GM19395 (cell line): Measurements from ENCODE around the gene MINAR1.

Experiments
- ATAC-seq: cut with Tn5 transposase; IDR thresholded peaks from one replicate; pipeline ENCODE4 v1.9.1; 2021; ENCODE audit warnings: mild to moderate bottlenecking, moderate library complexity; ENCODE audit not compliant: unreplicated experiment

The MINAR1 gene

GRCh38 chr15:79430901-79431635 is 1.1 kb upstream of the MINAR1 start:
- ATAC-seq = no peak

- ATAC-seq = no peak
These were observed 474 bp downstream of the MINAR1 start for GRCh38 chr15:79432345-79433275.

GRCh38 chr15:79433276-79433990 is 1.3 kb downstream of the MINAR1 start:
- ATAC-seq = no peak

GRCh38 chr15:79434361-79434760 is 2.2 kb downstream of the MINAR1 start:
- ATAC-seq = no peak

- ATAC-seq = no peak
These were observed 4.1 kb downstream of the MINAR1 start for GRCh38 chr15:79436037-79436780.

- ATAC-seq = no peak
These were observed 5.3 kb downstream of the MINAR1 start for GRCh38 chr15:79437275-79438000.

- no peak for ATAC-seq
These were observed 7.1 kb downstream of the MINAR1 start for GRCh38 chr15:79439236-79439635.

- no peak for ATAC-seq
These were observed 8.3 kb downstream of the MINAR1 start for GRCh38 chr15:79440355-79440908.

GRCh38 chr15:79442911-79443310 is 10.8 kb downstream of the MINAR1 start:
- ATAC-seq = no peak

- no peak for ATAC-seq
These were observed 14.9 kb downstream of the MINAR1 start for GRCh38 chr15:79447060-79447459.

- ATAC-seq = no peak
These were observed 18.5 kb downstream of the MINAR1 start for GRCh38 chr15:79450648-79451047.

GRCh38 chr15:79451361-79451999 is 19.3 kb downstream of the MINAR1 start:
- ATAC-seq = no peak

GRCh38 chr15:79452244-79453051 is 20.3 kb downstream of the MINAR1 start:
- ATAC-seq = no peak

GRCh38 chr15:79453446-79453845 is 21.3 kb downstream of the MINAR1 start:
- no peak for ATAC-seq

- ATAC-seq = no peak
These were observed 21.9 kb downstream of the MINAR1 start for GRCh38 chr15:79454063-79454462.

GRCh38 chr15:79455361-79455760 is 23.2 kb downstream of the MINAR1 start:
- ATAC-seq = no peak

GRCh38 chr15:79455943-79456342 is 23.8 kb downstream of the MINAR1 start:
- no peak for ATAC-seq

GRCh38 chr15:79458491-79458890 is 26.4 kb downstream of the MINAR1 start:
- no peak for ATAC-seq
